H1 (cell line): ENCODE measurements around the gene ATP13A2. TPM values are rescaled to one million over a fixed set of nuclear protein-coding genes. Genes with fewer than 3 reads are reported as not detected.
A peak's percentile ranks its signal among the peaks of the same experiment; 100 is the strongest.

Experiments used
- CTCF ChIA-PET: fragments of 300-600 bp; sonication (Branson Sonifier 250); formaldehyde crosslinking; loops from one replicate; lab custom pipeline; 2021; ENCODE audit not compliant: partially characterized antibody; lab: Charles Lee
- POLR2A ChIA-PET: fragments of 300-600 bp; sonication (Branson Sonifier 250); formaldehyde crosslinking; loops from one replicate; lab custom pipeline; 2021; ENCODE audit warnings: inconsistent platforms; ENCODE audit not compliant: partially characterized antibody; lab: Charles Lee
- DNase-seq, 2 experiments: peaks; one replicate each; pipeline versions ENCODE4 v3.0.0 to v3.0.0-alpha.2; 2010 to 2022; ENCODE audit warnings: low spot score in 2 of 2, low read depth in 1 of 2, mixed read lengths in 1 of 2
- FAIRE-seq: peaks from 2 replicates; lab custom pipeline; 2011; peaks lifted over from hg19 to GRCh38; lab: Jason Lieb, UNC
- H2AFZ ChIP-seq: 2 replicates; pipeline ENCODE4 v1.8.1; 2012; ENCODE audit warnings: low read length, inconsistent platforms
- H2AK5ac ChIP-seq: 2 replicates; pipeline ENCODE4 v1.6.1; 2013; ENCODE audit warnings: low read depth, low read length
- H2BK120ac ChIP-seq: replicated peaks from 2 replicates; pipeline ENCODE3; 2013; ENCODE audit warnings: low read depth, low read length, inconsistent platforms
- H2BK12ac ChIP-seq: 2 replicates; pipeline ENCODE4 v1.6.1; 2013; ENCODE audit warnings: low read depth, low read length
- H2BK15ac ChIP-seq: 2 replicates; pipeline ENCODE4 v1.6.1; 2013; ENCODE audit warnings: low read length
- H2BK20ac ChIP-seq: 2 replicates; pipeline ENCODE4 v1.6.1; 2013; ENCODE audit warnings: low read length
- H2BK5ac ChIP-seq: 2 replicates; pipeline ENCODE4 v1.6.1; 2013; ENCODE audit warnings: low read depth, low read length
- H3K14ac ChIP-seq: 2 replicates; pipeline ENCODE4 v1.6.1; 2013; ENCODE audit warnings: inconsistent platforms; ENCODE audit not compliant: insufficient read length
- H3K18ac ChIP-seq: 2 replicates; pipeline ENCODE4 v1.6.1; 2013; ENCODE audit warnings: low read length; ENCODE audit errors: extremely low read depth
- H3K23ac ChIP-seq: 2 replicates; pipeline ENCODE4 v1.6.1; 2013; ENCODE audit warnings: inconsistent platforms; ENCODE audit not compliant: insufficient read length
- H3K23me2 ChIP-seq: 2 replicates; pipeline ENCODE4 v1.6.1; 2013; ENCODE audit warnings: low read depth, low read length
- H3K27ac ChIP-seq: 2 replicates; pipeline ENCODE4 v1.6.1; 2011; ENCODE audit warnings: low read depth, low read length, inconsistent platforms
- H3K27me3 ChIP-seq, 4 experiments: replicated peaks in 1 of 4; 1 replicate in 1 of 4; 2 replicates in 3 of 4; pipeline versions ENCODE4 v1.6.1 to v1.8.1; 2011 to 2013; ENCODE audit warnings: low read length in 3 of 4, mild to moderate bottlenecking in 3 of 4, inconsistent platforms in 2 of 4, mixed read lengths in 2 of 4, moderate library complexity in 1 of 4; ENCODE audit not compliant: control insufficient read depth in 3 of 4, insufficient read depth in 3 of 4; ENCODE audit errors: extremely low read depth in 1 of 4
- H3K36me3 ChIP-seq, 4 experiments: 2 replicates each; pipeline versions ENCODE4 v1.6.1 to v1.8.1; 2011 to 2013; ENCODE audit warnings: mild to moderate bottlenecking in 4 of 4, low read length in 3 of 4, moderate library complexity in 2 of 4, control low read depth in 1 of 4, inconsistent platforms in 1 of 4; ENCODE audit not compliant: insufficient read depth in 4 of 4, control insufficient read depth in 2 of 4
- H3K4ac ChIP-seq: replicated peaks from 2 replicates; pipeline ENCODE3; 2013; ENCODE audit warnings: low read length, low read depth, mixed read lengths, inconsistent platforms; ENCODE audit not compliant: insufficient read length
- H3K4me1 ChIP-seq, 4 experiments: replicated peaks in 1 of 4; 1 replicate in 1 of 4; 2 replicates in 3 of 4; pipeline versions ENCODE4 v1.6.1 to v1.8.1; 2011 to 2013; ENCODE audit warnings: low read length in 3 of 4, inconsistent platforms in 2 of 4, mixed read lengths in 1 of 4; ENCODE audit not compliant: insufficient read depth in 4 of 4, control insufficient read depth in 3 of 4
- H3K4me2 ChIP-seq, 2 experiments: 2 replicates each; pipeline versions ENCODE4 v1.6.1 to v1.8.1; 2011 to 2013; ENCODE audit warnings: low read depth in 2 of 2, low read length in 2 of 2, control low read depth in 1 of 2, inconsistent platforms in 1 of 2, mild to moderate bottlenecking in 1 of 2; ENCODE audit not compliant: insufficient read depth in 1 of 2
- H3K4me3 ChIP-seq, 4 experiments: fragments of 200-600, 300-600 bp in 1 of 4; sonication (generic), shearing (Covaris generic), sonication (Bioruptor Twin) in 1 of 4; 2 replicates each; pipeline versions ENCODE4 v1.5.1 to v1.8.1; 2011 to 2016; ENCODE audit warnings: low read length in 4 of 4, low read depth in 3 of 4, control low read depth in 2 of 4, inconsistent platforms in 2 of 4, mild to moderate bottlenecking in 2 of 4, mixed read lengths in 1 of 4, moderate library complexity in 1 of 4; ENCODE audit not compliant: insufficient read depth in 2 of 4; ENCODE audit errors: extremely low read depth in 1 of 4
- H3K56ac ChIP-seq: replicated peaks from 2 replicates; pipeline ENCODE3; 2013; ENCODE audit warnings: low read depth, mild to moderate bottlenecking, mixed read lengths, low read length, inconsistent platforms; ENCODE audit not compliant: insufficient read length
- H3K79me1 ChIP-seq: 2 replicates; pipeline ENCODE4 v1.6.1; 2013; ENCODE audit warnings: low read depth, low read length, control low read depth
- H3K79me2 ChIP-seq, 2 experiments: 2 replicates each; pipeline versions ENCODE4 v1.6.1 to v1.8.1; 2012 to 2013; ENCODE audit warnings: low read length in 2 of 2, mild to moderate bottlenecking in 2 of 2, inconsistent platforms in 1 of 2; ENCODE audit not compliant: insufficient read depth in 2 of 2, control insufficient read depth in 1 of 2
- H3K9ac ChIP-seq, 4 experiments: replicated peaks in 1 of 4; 1 replicate in 1 of 4; 2 replicates in 3 of 4; pipeline versions ENCODE4 v1.6.1 to v1.8.1; 2011 to 2013; ENCODE audit warnings: low read depth in 3 of 4, low read length in 3 of 4, control low read depth in 2 of 4, mild to moderate bottlenecking in 2 of 4, moderate library complexity in 2 of 4, inconsistent platforms in 1 of 4; ENCODE audit errors: extremely low read depth in 1 of 4
- H3K9me3 ChIP-seq, 2 experiments: 2 replicates each; pipeline versions ENCODE4 v1.6.1 to v1.8.1; 2012 to 2013; ENCODE audit warnings: mild to moderate bottlenecking in 2 of 2, moderate library complexity in 2 of 2, control low read depth in 1 of 2, inconsistent platforms in 1 of 2, low read depth in 1 of 2, low read length in 1 of 2, mixed read lengths in 1 of 2; ENCODE audit not compliant: insufficient read depth in 2 of 2
- H4K20me1 ChIP-seq, 2 experiments: replicated peaks in 1 of 2; 2 replicates each; pipeline versions ENCODE3 to v1.8.1; 2011 to 2013; ENCODE audit warnings: inconsistent platforms in 2 of 2, low read length in 2 of 2, mild to moderate bottlenecking in 1 of 2; ENCODE audit not compliant: insufficient read depth in 2 of 2, control insufficient read depth in 1 of 2
- H4K5ac ChIP-seq: 2 replicates; pipeline ENCODE4 v1.6.1; 2013; ENCODE audit warnings: low read length, low read depth, mixed read lengths, inconsistent platforms; ENCODE audit not compliant: insufficient read length
- H4K8ac ChIP-seq: 2 replicates; pipeline ENCODE4 v1.8.0; 2013; ENCODE audit warnings: mild to moderate bottlenecking, moderate library complexity, low read length, inconsistent platforms; ENCODE audit not compliant: insufficient read depth; ENCODE audit errors: extremely low read depth
- H4K91ac ChIP-seq: replicated peaks from 2 replicates; pipeline ENCODE3; 2013; ENCODE audit warnings: low read length, mixed read lengths, inconsistent platforms; ENCODE audit not compliant: insufficient read length
- CBX5 ChIP-seq: fragments of 300-800, 300-1000 bp; sonication (generic); IDR thresholded peaks from 2 replicates; pipeline ENCODE4 v1.7.1; 2016; ENCODE audit warnings: antibody characterized with exemption, low read length, low read depth
- CREB1 ChIP-seq: IDR thresholded peaks from 2 replicates; pipeline ENCODE4 v1.6.1; 2012; ENCODE audit warnings: inconsistent platforms
- CTBP2 ChIP-seq: IDR thresholded peaks from 2 replicates; pipeline ENCODE4 v1.7.0; 2011; ENCODE audit warnings: borderline replicate concordance, mild to moderate bottlenecking, moderate library complexity, mixed read lengths, low read length; ENCODE audit not compliant: insufficient read depth, insufficient read length
- GTF2F1 ChIP-seq: IDR thresholded peaks from 2 replicates; pipeline ENCODE4 v1.6.1; 2012; ENCODE audit warnings: low read depth, low read length, improper control_type of control experiment, borderline replicate concordance
- JUN ChIP-seq: IDR thresholded peaks from 2 replicates; pipeline ENCODE4 v1.6.1; 2011; ENCODE audit warnings: low read depth, mild to moderate bottlenecking, improper control_type of control experiment, low read length
- NRF1 ChIP-seq: IDR thresholded peaks from 2 replicates; pipeline ENCODE4 v1.6.1; 2011; ENCODE audit warnings: mild to moderate bottlenecking, low read depth, low read length, improper control_type of control experiment
- POLR2A ChIP-seq, 2 experiments: IDR thresholded peaks; 1 replicate in 1 of 2; 2 replicates in 1 of 2; pipeline ENCODE4 v1.6.1; 2011; ENCODE audit warnings: low read depth in 2 of 2, low read length in 2 of 2, mild to moderate bottlenecking in 2 of 2; ENCODE audit errors: control extremely low read depth in 1 of 2
- POU5F1 ChIP-seq: IDR thresholded peaks from 2 replicates; pipeline ENCODE4 v1.6.1; 2011; ENCODE audit warnings: low read depth, mild to moderate bottlenecking, low read length, moderate library complexity
- RAD21 ChIP-seq, 2 experiments: IDR thresholded peaks in 1 of 2; conservative IDR thresholded peaks in 1 of 2; 2 replicates each; pipeline ENCODE4 v1.6.1; 2011; ENCODE audit warnings: low read depth in 2 of 2, low read length in 2 of 2, improper control_type of control experiment in 1 of 2, inconsistent platforms in 1 of 2, mild to moderate bottlenecking in 1 of 2, moderate library complexity in 1 of 2
- TCF12 ChIP-seq: IDR thresholded peaks from 2 replicates; pipeline ENCODE4 v1.6.1; 2011; ENCODE audit warnings: low read depth, mild to moderate bottlenecking, low read length
- WGBS, 2 experiments: shearing (Covaris generic) in 1 of 2; methylation state at CpG; one replicate each; pipeline versions ENCODE4 v1.1.6 to v1.1.7; 2013 to 2015; ENCODE audit warnings: low lambda C conversion rate in 2 of 2, mixed read lengths in 2 of 2, inconsistent platforms in 1 of 2, low coverage in 1 of 2, missing lambda C conversion rate in 1 of 2; ENCODE audit not compliant: insufficient replicate concordance in 2 of 2, insufficient coverage in 1 of 2, insufficient read length in 1 of 2; ENCODE audit errors: extremely low coverage in 1 of 2, missing lambda C conversion rate in 1 of 2; 5-methylcytosine and 5-hydroxymethylcytosine counted together
- polyA plus RNA-seq, 7 experiments: library from polyadenylated mRNA; depleted of rRNA in 3 of 7; stranded (reverse) in 5 of 7; unstranded in 2 of 7; fragments of >200 nt in 5 of 7; fragments of 200-250 nt in 2 of 7; gene quantifications; 1 replicate in 5 of 7; 2 replicates in 1 of 7; 4 replicates in 1 of 7; pipeline versions ENCODE4 v1.2.1 to v1.2.3, GENCODE V29; 2011 to 2013; ENCODE audit warnings: missing spikeins in 2 of 7, mixed read lengths in 2 of 7
- total RNA-seq: library from RNA; stranded (reverse); fragmentation: NEBNext Ultra II Directional; extraction: Animal tissue kit (Norgen Biotek cat#: 25700); gene quantifications from 2 replicates; pipeline ENCODE4 v1.2.1, GENCODE V29; 2021
- TF ChIP-seq, protein P1 (sequence below): IDR thresholded peaks from 2 replicates; pipeline ENCODE4 v1.6.1; 2011; ENCODE audit warnings: low read depth, mild to moderate bottlenecking, low read length; ENCODE audit not compliant: insufficient read depth

ATP13A2 gene
- total and polyA plus RNA-seq, 2 of the 8 experiments (the other 6 are each of a cell fraction or from before 2014, with no cell fraction given): 82.1 to 83.6 TPM

DNA sequence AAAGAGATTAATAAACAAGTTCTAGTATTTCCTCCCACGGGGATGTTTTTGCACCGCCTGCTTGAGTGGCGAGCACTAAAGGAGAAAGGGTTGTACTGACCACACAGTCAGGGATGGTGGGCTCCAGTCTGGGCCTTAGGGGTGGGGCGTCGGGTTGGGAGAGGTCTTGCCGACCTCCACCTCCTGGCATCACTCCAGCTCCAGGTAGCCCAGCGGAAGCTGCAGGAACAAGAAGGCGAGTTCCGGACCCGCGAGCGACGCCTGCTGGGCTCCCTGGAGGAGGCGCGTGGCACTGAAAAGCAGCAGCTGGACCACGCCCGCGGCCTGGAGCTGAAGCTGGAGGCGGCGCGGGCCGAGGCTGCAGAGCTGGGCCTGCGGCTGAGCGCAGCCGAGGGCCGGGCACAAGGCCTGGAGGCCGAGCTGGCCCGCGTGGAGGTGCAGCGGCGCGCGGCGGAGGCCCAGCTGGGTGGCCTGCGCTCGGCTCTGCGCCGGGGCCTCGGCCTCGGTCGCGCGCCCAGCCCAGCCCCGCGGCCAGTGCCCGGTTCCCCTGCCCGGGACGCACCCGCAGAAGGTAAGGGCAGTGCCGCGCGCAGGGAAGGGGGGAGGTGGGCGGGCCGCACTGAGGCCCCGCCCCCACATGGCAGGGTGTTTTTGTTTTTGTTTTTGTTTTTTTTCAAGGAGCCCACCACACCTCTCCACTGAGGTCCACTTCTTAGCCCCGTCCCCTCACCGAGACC, 51.0 kb downstream of the ATP13A2 start:
- Histone ChIP-seq H3K27ac (no peak overlapping the region), H4K20me1 (peaks cover 0 to 5% of the 10 kb centered on the region in 2 experiments), H3K4me3 (peak overlapping the region; percentile 5 to 46 (median 23); a peak in 7 of 8 replicates), H3K4me1 (no peaks in the 10 kb centered on the region), H3K4me2 (peak overlapping the region in 1 of 2 experiments; percentile 60; a peak in 2 of 4 replicates), H3K23ac (no peak overlapping the region), H2BK5ac (no peak overlapping the region), H4K91ac (no peak overlapping the region), H2BK15ac (no peak overlapping the region), H3K79me2 (no peaks in the 10 kb centered on the region), H2BK120ac (no peak overlapping the region), H3K27me3 (no peaks in the 10 kb centered on the region), H2BK12ac (no peak overlapping the region), H3K36me3 (peaks cover 4 to 20% (median 13%) of the 10 kb centered on the region in 4 experiments; a peak in 7 of 8 replicates), H3K9me3 (no peaks in the 10 kb centered on the region), H3K9ac (peak overlapping the region in 1 of 4 experiments; percentile 67; a peak in 3 of 7 replicates), H3K79me1 (no peaks in the 10 kb centered on the region), H3K56ac (no peak overlapping the region), H4K5ac (no peak overlapping the region), H3K4ac (no peak overlapping the region), H4K8ac (0 out of 2 replicates have a peak overlapping the region, but pooled peaks have one; percentile 62), H3K14ac (no peak overlapping the region), H3K23me2 (no peaks in the 10 kb centered on the region), H2AK5ac (no peak overlapping the region), H3K18ac (no peak overlapping the region), H2AFZ (no peak overlapping the region), H2BK20ac (no peak overlapping the region)
- WGBS, 2 experiments: 8% methylated on average over 49 of the region's 57 CpGs; no CpG with 5 or more reads in 1 of the 2 experiments
- CTCF ChIA-PET: interaction anchor here (0.7 to 14.3 kb wide), 21 partner anchors 10 to 394 kb away, joined by 3 to 267 read pairs (median 4); partner anchors contain the start of genes CROCC and MFAP2
- POLR2A ChIA-PET: interaction anchor here (0.6 to 2.1 kb wide), 9 partner anchors 10 to 56 kb away, joined by 3 to 8 read pairs (median 3); partner anchors contain the start of gene MFAP2
- peak; percentile 72 for FAIRE-seq
- peak; percentile 84 to 97 for DNase-seq
- TF ChIP-seq CREB1 (peak; percentile 62; the same call in 1 of the 2 replicates), CBX5 (no peak), CTBP2 (no peak), NRF1 (no peak), JUN (no peak), TCF12 (0 out of 2 replicates have a peak, but pooled peaks have one; percentile 36), GTF2F1 (no peak), POLR2A (IDR thresholded peaks at IDR 0.05; ENCODE audit: control extremely low read depth in 1 of 2, low read depth in 2 of 2, low read length in 2 of 2) (peak in 1 of 2 experiments; percentile 66; a peak in 2 of 3 replicates), RAD21 (IDR thresholded peaks at IDR 0.05 in 1 of 2, conservative IDR thresholded peaks at IDR 0.05 in 1 of 2; ENCODE audit: low read depth in 2 of 2, low read length in 2 of 2) (peak; percentile 47 to 53), POU5F1 (no peak)
- TF ChIP-seq, protein P1, sequence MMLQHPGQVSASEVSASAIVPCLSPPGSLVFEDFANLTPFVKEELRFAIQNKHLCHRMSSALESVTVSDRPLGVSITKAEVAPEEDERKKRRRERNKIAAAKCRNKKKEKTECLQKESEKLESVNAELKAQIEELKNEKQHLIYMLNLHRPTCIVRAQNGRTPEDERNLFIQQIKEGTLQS: no peak
